Hepatocyte (in vitro differentiated cells): ENCODE measurements around the gene MANBA. TPM values are rescaled to one million over a fixed set of nuclear protein-coding genes. Genes with fewer than 3 reads are reported as not detected.

Experiments
- DNase-seq: peaks from one replicate; pipeline ENCODE4 v3.0.0-alpha.2; 2016; ENCODE audit warnings: low spot score
- H2AFZ ChIP-seq: fragments of 200-600 bp; sonication (generic); 2 replicates; pipeline ENCODE4 v1.6.0; 2016; ENCODE audit warnings: antibody characterized with exemption, mild to moderate bottlenecking
- H3K27ac ChIP-seq: fragments of 200-600 bp; sonication (generic); 2 replicates; pipeline ENCODE4 v1.5.1; 2016; ENCODE audit warnings: mild to moderate bottlenecking
- H3K27me3 ChIP-seq: fragments of 200-600 bp; sonication (generic); 2 replicates; pipeline ENCODE4 v1.6.1; 2016
- H3K36me3 ChIP-seq: fragments of 200-600 bp; sonication (generic); replicated peaks from 2 replicates; pipeline ENCODE4 v1.5.1; 2016; ENCODE audit warnings: low read depth; ENCODE audit not compliant: insufficient read depth
- H3K4me1 ChIP-seq: fragments of 200-600 bp; sonication (generic); 2 replicates; pipeline ENCODE4 v1.5.1; 2016; ENCODE audit warnings: mild to moderate bottlenecking, moderate library complexity; ENCODE audit not compliant: insufficient read depth
- H3K4me2 ChIP-seq: fragments of 200-600 bp; sonication (generic); 2 replicates; pipeline ENCODE4 v1.6.0; 2016
- H3K4me3 ChIP-seq: fragments of 200-600 bp; sonication (generic); 2 replicates; pipeline ENCODE4 v1.5.1; 2016; ENCODE audit warnings: mild to moderate bottlenecking
- H3K79me2 ChIP-seq: fragments of 200-600 bp; sonication (generic); 2 replicates; pipeline ENCODE4 v1.6.0; 2017; ENCODE audit warnings: mild to moderate bottlenecking
- H3K9me2 ChIP-seq: fragments of 200-600 bp; sonication (generic); replicated peaks from 2 replicates; pipeline ENCODE4 v1.6.0; 2017; ENCODE audit warnings: mild to moderate bottlenecking; ENCODE audit not compliant: insufficient read depth
- H3K9me3 ChIP-seq: fragments of 200-600 bp; sonication (generic); 2 replicates; pipeline ENCODE4 v1.5.1; 2016; ENCODE audit warnings: low read depth, mild to moderate bottlenecking
- H4K20me1 ChIP-seq: fragments of 200-600 bp; sonication (generic); 2 replicates; pipeline ENCODE4 v1.6.0; 2016; ENCODE audit warnings: mild to moderate bottlenecking; ENCODE audit not compliant: insufficient read depth, poor library complexity, severe bottlenecking
- CTCF ChIP-seq: fragments of 200-600 bp; sonication (generic); IDR thresholded peaks from 2 replicates; pipeline ENCODE4 v1.5.1; 2016; ENCODE audit warnings: antibody characterized with exemption, mild to moderate bottlenecking; ENCODE audit not compliant: poor library complexity
- EZH2 ChIP-seq: fragments of 200-600 bp; sonication (generic); IDR thresholded peaks from 2 replicates; pipeline ENCODE4 v1.6.1; 2016; ENCODE audit warnings: antibody characterized with exemption, mild to moderate bottlenecking, borderline replicate concordance
- EZH2phosphoT487 ChIP-seq: fragments of 200-600 bp; sonication (generic); IDR thresholded peaks from one replicate; pipeline ENCODE4 v1.6.1; 2018; ENCODE audit warnings: antibody characterized with exemption, mild to moderate bottlenecking, low read depth, moderate library complexity; ENCODE audit not compliant: unreplicated experiment, severe bottlenecking
- WGBS: methylation state at CpG from one replicate; pipeline ENCODE4 v1.1.6; 2016; ENCODE audit warnings: low lambda C conversion rate; ENCODE audit errors: missing lambda C conversion rate; 5-methylcytosine and 5-hydroxymethylcytosine counted together
- polyA plus RNA-seq: library from polyadenylated mRNA; unstranded; fragments of >200 nt; fragmentation: Nextera tagmentation; extraction: Ambion mirVana; gene quantifications from 2 replicates; pipeline ENCODE4 v1.2.1, GENCODE V29; 2016
- total RNA-seq: library from RNA; depleted of rRNA; stranded (reverse); fragments of >200 nt; gene quantifications from 2 replicates; pipeline ENCODE4 v1.2.3, GENCODE V29; 2014

Gene MANBA
- total and polyA plus RNA-seq, 2 experiments from 2014 or later = 52.0 to 98.1 TPM

DNA sequence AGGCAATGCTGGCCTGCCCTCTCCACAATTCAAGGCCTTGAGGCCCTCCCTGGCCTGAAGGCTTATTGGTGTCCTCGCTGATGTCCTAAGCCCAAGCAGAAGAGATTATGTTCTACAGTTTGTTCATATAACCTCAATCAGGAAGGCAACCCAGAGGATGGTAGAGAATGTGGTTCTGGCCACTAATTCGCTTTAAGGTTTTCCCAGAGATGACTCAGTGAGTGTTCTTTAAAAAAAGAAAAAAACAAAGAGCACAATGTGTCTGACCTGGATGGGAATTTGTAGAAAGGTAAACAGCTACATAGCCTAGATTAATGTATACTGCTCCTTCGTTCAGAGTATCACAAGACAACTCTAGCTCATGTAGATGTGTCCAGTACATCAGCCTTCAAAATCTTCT is 66.0 kb downstream of the MANBA start:
- no peak for TF ChIP-seq EZH2phosphoT487
- no peak for TF ChIP-seq CTCF
- TF ChIP-seq EZH2 = no peak
- Histone ChIP-seq H2AFZ (no peak overlapping the region), H3K4me3 (no peak overlapping the region), H4K20me1 (no peaks in the 10 kb centered on the region), H3K4me1 (no peaks in the 10 kb centered on the region), H3K27ac (no peak overlapping the region), H3K9me3 (no peaks in the 10 kb centered on the region), H3K79me2 (no peaks in the 10 kb centered on the region), H3K27me3 (no peaks in the 10 kb centered on the region), H3K4me2 (no peak overlapping the region), H3K36me3 (no peaks in the 10 kb centered on the region), H3K9me2 (no peaks in the 10 kb centered on the region)
- WGBS = 91% methylated on average over 3 of the region's 3 CpGs
- no peak for DNase-seq

DNA sequence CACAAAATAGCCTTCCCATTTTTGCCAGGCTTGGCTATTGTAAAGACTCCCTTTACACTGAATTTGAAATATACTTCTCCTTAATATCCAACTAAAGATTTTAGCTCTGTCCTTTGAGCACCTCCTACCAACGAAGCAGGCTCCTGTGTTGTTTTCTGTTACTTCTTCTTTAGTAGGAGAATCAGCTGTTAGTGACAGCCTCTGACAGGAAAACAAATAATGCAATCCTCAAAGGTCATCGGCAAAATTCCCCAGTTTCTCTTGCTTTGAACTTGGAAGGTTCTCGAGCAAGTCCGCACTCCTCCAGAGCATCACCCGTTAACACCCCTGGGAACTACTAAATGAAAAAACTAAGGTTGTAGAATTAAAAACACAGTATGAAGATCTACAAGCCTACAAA is 66.9 kb downstream of the MANBA start:
- 90% methylated on average over 5 of the region's 5 CpGs for WGBS
- no peaks in the 10 kb centered on the region for H3K9me3 ChIP-seq
- no peak overlapping the region for H2AFZ ChIP-seq
- no peak overlapping the region for H3K27ac ChIP-seq
- no peak for DNase-seq
- no peaks in the 10 kb centered on the region for H4K20me1 ChIP-seq
- TF ChIP-seq CTCF (no peak), EZH2phosphoT487 (no peak), EZH2 (no peak)
- no peaks in the 10 kb centered on the region for H3K79me2 ChIP-seq
- no peaks in the 10 kb centered on the region for H3K9me2 ChIP-seq
- H3K4me1 ChIP-seq = no peaks in the 10 kb centered on the region
- no peaks in the 10 kb centered on the region for H3K27me3 ChIP-seq
- no peaks in the 10 kb centered on the region for H3K36me3 ChIP-seq
- no peak overlapping the region for H3K4me3 ChIP-seq
- H3K4me2 ChIP-seq = no peak overlapping the region

DNA sequence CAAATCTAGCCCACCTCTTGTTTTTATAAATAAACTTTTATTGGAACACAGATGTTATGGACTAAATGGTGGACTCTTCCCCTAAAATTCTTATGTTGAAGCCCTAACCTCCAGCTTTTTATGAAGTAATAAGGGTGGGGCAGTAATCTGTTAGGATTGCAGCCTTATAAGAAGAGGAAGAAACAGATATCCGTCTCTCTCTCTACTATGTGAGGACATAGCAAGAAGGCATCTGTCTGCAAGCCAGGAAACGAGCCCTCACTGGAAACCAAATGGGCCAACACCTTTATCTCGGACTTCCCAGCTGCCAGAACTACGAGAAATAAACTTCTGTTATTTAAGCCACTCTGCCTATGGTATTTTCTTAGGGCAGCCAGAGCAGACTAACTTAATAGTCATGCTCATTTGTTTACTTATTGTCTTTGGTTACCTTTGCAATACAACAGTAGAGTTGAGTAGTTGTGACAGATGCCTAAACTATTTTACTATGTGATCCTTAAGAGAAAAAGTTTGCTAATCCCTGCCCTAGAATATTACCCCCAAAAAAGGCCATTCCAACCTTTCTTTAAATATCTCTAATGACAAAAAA is 67.4 kb downstream of the MANBA start:
- 93% methylated on average over 4 of the region's 4 CpGs for WGBS
- H3K9me2 ChIP-seq = no peaks in the 10 kb centered on the region
- H3K27me3 ChIP-seq = no peaks in the 10 kb centered on the region
- no peak overlapping the region for H2AFZ ChIP-seq
- TF ChIP-seq CTCF (no peak), EZH2 (no peak), EZH2phosphoT487 (no peak)
- no peak overlapping the region for H3K4me2 ChIP-seq
- H3K27ac ChIP-seq = no peak overlapping the region
- H4K20me1 ChIP-seq = no peaks in the 10 kb centered on the region
- no peak overlapping the region for H3K4me3 ChIP-seq
- no peaks in the 10 kb centered on the region for H3K9me3 ChIP-seq
- H3K36me3 ChIP-seq = no peaks in the 10 kb centered on the region
- no peaks in the 10 kb centered on the region for H3K4me1 ChIP-seq
- H3K79me2 ChIP-seq = no peaks in the 10 kb centered on the region
- no peak for DNase-seq
